ENCODE results near the gene POLR1A.

POLR1A gene

DNA sequence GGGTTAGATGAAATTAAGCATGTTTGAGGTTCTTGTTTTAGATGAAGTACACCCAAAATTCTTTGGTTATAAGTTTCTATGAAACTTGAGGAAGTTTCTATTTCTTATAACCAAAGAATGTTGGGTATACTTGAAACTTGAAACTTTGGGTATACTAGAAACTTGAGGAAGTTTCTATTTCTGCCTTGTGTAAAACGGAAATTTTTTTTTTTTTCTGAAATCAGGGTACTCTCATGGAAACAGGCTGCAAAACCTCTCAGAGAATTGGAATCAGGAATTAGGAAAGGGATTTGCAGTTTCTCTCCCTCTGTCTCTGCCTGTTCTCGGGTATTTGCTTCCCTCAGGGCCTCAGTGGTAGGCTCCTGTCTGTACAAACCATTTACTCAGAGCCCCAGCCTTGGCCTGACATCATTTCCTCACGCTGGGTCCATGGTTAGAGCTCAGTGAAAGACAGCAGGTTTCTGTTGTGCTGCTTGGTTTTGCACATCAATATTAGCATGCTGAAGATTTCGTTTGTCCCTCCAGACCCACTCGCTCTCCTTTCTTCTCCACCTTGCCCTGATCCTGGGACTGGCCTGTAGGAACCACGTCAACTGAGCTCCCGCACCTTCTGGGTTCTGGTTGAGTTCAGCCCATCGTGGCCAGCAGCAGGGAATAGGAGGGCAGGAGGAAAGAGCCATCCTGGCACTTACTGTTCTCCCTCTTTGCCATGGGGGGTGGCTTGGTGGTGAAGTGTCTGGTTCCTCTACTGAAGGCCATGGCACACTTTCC lies 106.4 kb downstream of the POLR1A start:
- CTCF ChIA-PET: interaction anchor here (2.3 kb wide), 1 partner anchor 111 kb away, joined by 6 read pairs; no protein-coding TSS in a partner anchor
- POLR2A ChIA-PET: interaction anchor here (1.5 kb wide), 1 partner anchor 9 kb away, joined by 7 read pairs; no protein-coding TSS in a partner anchor
- H3K9me3 ChIP-seq (ENCODE audit: control insufficient read depth, insufficient read depth, low read depth, low read length): no peaks in the 10 kb centered on the region
- no peak overlapping the region for H3K27ac ChIP-seq (ENCODE audit: extremely low read depth, low read depth, low read length)
- no peaks in the 10 kb centered on the region for H3K36me3 ChIP-seq (ENCODE audit: control insufficient read depth in 2 of 2, insufficient read depth in 1 of 2, low read length in 2 of 2)
- H3K4me3 ChIP-seq (ENCODE audit: low read depth, low read length): no peak overlapping the region
- no peaks in the 10 kb centered on the region for H3K4me1 ChIP-seq (ENCODE audit: control insufficient read depth, insufficient read depth, low read length)
- TF ChIP-seq, protein P1, sequence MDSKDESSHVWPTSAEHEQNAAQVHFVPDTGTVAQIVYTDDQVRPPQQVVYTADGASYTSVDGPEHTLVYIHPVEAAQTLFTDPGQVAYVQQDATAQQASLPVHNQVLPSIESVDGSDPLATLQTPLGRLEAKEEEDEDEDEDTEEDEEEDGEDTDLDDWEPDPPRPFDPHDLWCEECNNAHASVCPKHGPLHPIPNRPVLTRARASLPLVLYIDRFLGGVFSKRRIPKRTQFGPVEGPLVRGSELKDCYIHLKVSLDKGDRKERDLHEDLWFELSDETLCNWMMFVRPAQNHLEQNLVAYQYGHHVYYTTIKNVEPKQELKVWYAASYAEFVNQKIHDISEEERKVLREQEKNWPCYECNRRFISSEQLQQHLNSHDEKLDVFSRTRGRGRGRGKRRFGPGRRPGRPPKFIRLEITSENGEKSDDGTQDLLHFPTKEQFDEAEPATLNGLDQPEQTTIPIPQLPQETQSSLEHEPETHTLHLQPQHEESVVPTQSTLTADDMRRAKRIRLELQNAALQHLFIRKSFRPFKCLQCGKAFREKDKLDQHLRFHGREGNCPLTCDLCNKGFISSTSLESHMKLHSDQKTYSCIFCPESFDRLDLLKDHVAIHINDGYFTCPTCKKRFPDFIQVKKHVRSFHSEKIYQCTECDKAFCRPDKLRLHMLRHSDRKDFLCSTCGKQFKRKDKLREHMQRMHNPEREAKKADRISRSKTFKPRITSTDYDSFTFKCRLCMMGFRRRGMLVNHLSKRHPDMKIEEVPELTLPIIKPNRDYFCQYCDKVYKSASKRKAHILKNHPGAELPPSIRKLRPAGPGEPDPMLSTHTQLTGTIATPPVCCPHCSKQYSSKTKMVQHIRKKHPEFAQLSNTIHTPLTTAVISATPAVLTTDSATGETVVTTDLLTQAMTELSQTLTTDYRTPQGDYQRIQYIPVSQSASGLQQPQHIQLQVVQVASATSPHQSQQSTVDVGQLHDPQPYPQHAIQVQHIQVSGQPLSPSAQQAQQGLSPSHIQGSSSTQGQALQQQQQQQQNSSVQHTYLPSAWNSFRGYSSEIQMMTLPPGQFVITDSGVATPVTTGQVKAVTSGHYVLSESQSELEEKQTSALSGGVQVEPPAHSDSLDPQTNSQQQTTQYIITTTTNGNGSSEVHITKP (tag by site-specific recombination; IDR thresholded peaks at IDR 0.05): peak; percentile 85
- no peak for TF ChIP-seq ZBTB20 (tag by site-specific recombination; IDR thresholded peaks at IDR 0.05)
- TF ChIP-seq, protein P2, sequence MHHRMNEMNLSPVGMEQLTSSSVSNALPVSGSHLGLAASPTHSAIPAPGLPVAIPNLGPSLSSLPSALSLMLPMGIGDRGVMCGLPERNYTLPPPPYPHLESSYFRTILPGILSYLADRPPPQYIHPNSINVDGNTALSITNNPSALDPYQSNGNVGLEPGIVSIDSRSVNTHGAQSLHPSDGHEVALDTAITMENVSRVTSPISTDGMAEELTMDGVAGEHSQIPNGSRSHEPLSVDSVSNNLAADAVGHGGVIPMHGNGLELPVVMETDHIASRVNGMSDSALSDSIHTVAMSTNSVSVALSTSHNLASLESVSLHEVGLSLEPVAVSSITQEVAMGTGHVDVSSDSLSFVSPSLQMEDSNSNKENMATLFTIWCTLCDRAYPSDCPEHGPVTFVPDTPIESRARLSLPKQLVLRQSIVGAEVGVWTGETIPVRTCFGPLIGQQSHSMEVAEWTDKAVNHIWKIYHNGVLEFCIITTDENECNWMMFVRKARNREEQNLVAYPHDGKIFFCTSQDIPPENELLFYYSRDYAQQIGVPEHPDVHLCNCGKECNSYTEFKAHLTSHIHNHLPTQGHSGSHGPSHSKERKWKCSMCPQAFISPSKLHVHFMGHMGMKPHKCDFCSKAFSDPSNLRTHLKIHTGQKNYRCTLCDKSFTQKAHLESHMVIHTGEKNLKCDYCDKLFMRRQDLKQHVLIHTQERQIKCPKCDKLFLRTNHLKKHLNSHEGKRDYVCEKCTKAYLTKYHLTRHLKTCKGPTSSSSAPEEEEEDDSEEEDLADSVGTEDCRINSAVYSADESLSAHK (tag by site-specific recombination; IDR thresholded peaks at IDR 0.05): peak; percentile 97

DNA sequence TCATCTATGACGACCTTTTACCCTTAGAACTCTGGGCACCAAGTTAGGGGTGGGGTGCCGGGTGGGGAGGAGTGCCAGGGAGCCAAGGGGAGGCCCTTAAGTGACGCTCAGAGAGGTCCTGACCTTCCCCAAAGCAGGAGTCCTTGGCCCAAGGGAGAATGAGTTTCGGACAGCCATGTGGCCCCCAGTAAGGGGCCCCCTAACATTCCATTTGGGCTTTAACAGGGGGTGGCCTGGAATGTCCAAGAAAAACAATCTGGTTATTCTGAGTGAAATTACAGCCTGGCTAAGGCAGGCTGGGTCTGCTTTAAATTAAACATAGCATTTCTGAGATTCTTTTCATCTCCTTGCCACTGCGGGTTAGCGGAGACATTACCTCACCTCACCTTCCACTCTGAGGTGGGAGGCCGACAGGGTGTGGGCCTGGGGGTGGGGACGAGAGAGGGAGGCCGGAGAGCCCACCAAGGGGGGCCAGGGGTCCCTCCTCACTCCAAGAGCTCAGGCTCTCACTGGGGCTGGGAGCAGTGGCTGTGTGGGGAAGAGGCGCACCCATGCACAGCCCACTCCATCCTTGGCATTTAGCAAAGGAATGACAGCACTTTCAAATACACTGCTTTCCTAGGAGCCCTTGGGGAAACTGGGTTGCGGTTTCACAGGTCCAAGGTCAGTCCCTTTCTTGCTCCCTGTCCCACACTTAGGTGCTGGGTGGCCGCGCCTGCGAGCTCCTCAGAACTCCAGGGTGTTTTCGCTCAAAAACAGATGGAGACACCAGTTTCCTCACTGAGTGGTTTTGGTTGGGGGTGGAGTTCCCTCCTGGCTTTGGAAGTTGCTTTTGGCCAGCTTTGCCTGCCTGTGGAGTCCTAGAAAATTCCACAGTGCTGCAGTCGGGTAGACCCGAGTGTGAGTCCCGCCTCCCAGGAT lies 107.4 kb downstream of the POLR1A start:
- ChIA-PET CTCF (interaction anchor here (0.6 to 2.3 kb wide), 2 partner anchors 111 to 318 kb away, joined by 3 to 6 read pairs; no protein-coding TSS in a partner anchor), POLR2A (interaction anchor here (1.5 kb wide), 1 partner anchor 8 kb away, joined by 7 read pairs; no protein-coding TSS in a partner anchor)
- no peak overlapping the region for H3K4me3 ChIP-seq (ENCODE audit: low read depth, low read length)
- H3K4me1 ChIP-seq (ENCODE audit: control insufficient read depth, insufficient read depth, low read length): no peaks in the 10 kb centered on the region
- TF ChIP-seq EGR2 (tag by site-specific recombination; IDR thresholded peaks at IDR 0.05; ENCODE audit: low read depth) (peak; percentile 42; the same call in 1 of the 2 replicates), ZNF16 (tag by site-specific recombination; IDR thresholded peaks at IDR 0.05; ENCODE audit: low read depth) (no peak), ZNF175 (tag by site-specific recombination; IDR thresholded peaks at IDR 0.05) (no peak), ZFHX2 (tag by site-specific recombination; conservative IDR thresholded peaks at IDR 0.05) (peak; percentile 54), ZNF394 (tag by site-specific recombination; IDR thresholded peaks at IDR 0.05; ENCODE audit: borderline replicate concordance) (no peak)
- TF ChIP-seq, protein P3, sequence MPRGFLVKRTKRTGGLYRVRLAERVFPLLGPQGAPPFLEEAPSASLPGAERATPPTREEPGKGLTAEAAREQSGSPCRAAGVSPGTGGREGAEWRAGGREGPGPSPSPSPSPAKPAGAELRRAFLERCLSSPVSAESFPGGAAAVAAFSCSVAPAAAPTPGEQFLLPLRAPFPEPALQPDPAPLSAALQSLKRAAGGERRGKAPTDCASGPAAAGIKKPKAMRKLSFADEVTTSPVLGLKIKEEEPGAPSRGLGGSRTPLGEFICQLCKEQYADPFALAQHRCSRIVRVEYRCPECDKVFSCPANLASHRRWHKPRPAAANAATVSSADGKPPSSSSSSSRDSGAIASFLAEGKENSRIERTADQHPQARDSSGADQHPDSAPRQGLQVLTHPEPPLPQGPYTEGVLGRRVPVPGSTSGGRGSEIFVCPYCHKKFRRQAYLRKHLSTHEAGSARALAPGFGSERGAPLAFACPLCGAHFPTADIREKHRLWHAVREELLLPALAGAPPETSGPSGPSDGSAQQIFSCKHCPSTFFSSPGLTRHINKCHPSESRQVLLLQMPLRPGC (tag by site-specific recombination; IDR thresholded peaks at IDR 0.05): no peak
- H3K9me3 ChIP-seq (ENCODE audit: control insufficient read depth, insufficient read depth, low read depth, low read length): no peaks in the 10 kb centered on the region
- no peaks in the 10 kb centered on the region for H3K36me3 ChIP-seq (ENCODE audit: control insufficient read depth in 2 of 2, insufficient read depth in 1 of 2, low read length in 2 of 2)
- no peak overlapping the region for H3K27ac ChIP-seq (ENCODE audit: extremely low read depth, low read depth, low read length)
